ENCODE results near the gene RIPK3.
"Not testable (repeated sequence)": the region's sequence is repeated elsewhere in the genome, so short reads cannot be mapped to it uniquely, and the experiment has no call there.

RIPK3 gene

DNA sequence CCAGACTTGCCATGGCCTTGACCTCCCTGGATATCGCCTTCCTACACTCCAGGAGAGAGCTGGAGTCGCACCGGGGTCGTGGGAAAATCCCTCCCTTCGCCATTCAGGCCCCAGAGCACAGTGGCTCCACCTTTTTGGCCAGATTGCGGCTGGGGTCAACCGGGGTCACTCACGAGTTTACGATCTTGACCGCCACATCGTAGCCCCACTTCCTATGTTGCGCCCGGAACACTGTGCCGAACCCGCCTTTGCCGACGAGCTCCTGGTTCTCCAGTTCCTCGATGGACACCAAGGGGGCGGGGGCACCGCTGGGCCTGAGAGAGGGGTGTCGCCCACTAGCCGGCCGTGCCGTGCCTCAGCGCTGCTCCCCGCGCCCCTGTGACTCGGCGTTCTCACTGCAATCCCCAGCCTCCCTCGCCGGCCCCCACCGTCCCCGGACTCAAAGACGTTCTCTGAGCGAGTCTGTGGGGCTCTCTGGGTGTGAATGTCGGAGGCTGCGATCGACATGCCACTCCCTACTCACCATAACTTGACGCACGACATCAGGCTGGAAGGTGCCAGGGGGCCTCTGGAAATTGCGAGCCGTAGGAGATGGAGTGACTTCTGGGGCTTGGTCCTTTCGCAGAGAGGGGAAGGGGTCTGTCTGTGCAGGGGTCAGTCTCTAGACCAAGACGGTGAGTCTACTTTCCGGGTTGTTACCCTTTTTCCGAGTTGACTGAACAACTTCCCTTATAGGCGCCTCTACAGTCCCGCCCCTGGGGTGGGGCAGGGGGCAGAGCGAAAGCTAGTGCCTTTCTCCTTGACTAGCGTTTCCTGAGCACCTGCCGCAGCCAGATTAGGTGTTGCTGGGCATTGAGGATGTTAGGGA, at the start of gene RIPK3:
Gene RIPK3 (minus strand): TSS at position 708 of the 868 bp plus-strand sequence. CDS start 165 bp downstream, at position 543.
- peak; percentile 49 to 56 for DNase-seq (ENCODE audit: low read depth in 2 of 2)

DNA sequence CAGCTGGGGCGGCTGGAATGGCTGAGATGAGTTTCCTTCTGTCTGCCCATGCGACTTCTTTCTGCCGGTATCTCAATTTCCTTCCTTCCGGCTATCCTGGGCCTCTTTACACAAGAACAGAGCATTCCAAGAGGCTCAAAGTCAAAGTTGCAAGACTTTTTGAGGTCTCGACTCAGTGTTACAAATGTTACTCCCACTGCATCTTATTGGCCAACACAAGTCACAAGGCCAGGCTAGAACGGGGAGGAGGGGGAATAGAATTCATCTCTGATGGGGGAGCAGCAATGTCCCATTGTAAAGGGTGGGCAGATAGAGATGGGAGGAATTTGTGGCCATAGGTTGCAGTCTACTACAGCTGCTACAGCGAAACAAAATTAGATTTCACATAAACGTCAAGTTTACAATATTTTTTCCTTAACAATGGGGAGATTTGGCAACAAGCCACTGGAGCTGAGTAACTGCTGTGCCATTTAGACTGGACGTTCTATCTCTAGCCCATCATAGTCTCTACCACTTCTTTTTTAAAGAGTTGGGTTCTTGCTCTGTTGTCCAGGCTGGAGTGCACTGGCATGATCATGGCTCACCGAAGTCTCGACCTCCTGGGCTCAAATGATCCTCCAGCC, 49.5 kb upstream of the RIPK3 start:
- DNase-seq (ENCODE audit: low read depth in 2 of 2): no peak

DNA sequence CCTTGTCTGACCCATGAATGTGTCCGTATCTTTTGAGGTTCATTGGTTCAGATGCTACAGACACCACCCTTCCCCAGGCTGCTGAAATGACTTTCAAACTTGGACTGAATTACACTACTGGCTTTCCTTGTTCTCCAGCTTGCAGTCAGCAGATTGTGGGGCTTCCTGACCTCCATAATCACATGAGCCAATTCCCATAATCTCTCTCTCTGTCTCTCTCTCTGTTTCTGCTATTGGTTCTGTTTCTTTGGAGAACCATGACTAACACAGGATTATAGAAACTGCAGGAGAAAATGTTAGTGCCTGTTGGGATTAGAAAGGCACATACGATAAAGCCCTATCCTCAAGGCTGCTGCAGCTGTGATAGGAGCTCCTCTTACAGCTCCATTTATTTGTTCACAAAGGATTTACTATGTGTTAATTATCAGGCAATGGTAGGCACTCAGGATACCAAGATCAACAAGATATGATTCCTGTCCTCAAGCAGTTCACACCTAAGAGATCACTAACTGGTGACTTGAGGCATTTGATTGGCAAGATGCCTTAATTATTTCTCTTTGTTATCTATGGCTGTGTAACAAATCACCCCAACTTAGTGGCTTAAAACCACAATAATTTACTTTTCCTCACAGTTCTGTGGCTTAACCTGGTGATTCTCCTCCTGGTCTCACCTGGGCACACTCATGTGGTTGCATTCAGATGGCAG, 48.8 kb upstream of the RIPK3 start:
- DNase-seq (ENCODE audit: low read depth in 2 of 2): no peak

GRCh38 chr14:24387579-24387978, 47.8 kb upstream of the RIPK3 start:
- DNase-seq (ENCODE audit: low read depth in 2 of 2): not testable (repeated sequence)

DNA sequence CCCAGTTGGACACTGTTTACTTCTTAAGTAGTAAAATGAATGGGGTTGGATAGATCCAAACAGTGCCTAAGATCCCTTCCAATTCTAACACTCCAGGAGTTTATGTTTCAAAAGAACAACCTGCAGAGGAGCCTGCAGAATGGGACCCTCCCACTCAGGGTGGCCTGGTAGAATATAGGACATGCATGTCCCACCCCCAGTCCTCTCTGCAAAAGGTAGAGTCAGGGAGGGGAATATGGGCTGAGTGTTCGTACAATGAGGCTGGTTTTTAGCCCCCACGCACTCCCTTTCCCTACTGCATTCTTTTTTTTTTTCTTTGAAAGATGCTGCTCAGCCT, 47.2 kb upstream of the RIPK3 start:
- DNase-seq (ENCODE audit: low read depth in 2 of 2): no peak

- no peak for DNase-seq (ENCODE audit: low read depth in 2 of 2)
Measured at GRCh38 chr14:24385524-24385923, 45.7 kb upstream of the RIPK3 start.

DNA sequence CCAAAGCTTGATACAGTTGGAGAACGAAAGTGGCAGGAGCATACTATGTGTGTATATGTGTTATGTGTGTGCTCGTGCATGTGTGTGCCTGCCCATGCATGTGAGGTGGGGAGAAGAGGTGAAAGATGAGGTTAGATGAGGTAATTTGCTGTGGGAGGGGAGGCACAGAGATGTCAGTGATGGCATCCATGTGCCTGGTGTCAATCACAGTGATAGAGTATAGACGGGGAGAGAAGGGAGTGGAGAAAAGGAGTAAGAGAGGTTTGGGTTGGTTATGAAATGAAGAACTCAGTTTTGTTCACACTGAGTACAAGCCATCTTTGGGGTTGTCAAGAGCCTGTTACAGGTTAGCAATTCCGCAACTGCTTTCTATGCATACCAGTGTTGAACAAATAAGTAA, 44.4 kb upstream of the RIPK3 start:
- DNase-seq (ENCODE audit: low read depth in 2 of 2): no peak

DNA sequence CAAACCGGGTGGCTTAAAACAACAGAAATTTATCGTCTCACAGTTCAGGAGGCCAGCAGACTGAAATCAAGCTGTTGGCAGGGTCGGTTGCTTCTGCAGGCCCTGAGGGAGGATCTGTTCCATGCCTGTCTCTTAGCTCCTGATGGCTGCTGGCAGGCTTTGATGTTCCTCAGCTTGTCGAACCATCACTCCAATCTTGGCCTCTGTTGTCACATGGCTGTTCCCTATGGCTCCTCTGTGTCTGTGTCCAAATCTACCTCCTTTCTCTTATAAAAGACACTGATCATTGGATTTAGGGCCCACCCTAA, 42.2 kb upstream of the RIPK3 start:
- DNase-seq (ENCODE audit: low read depth in 2 of 2): no peak

DNA sequence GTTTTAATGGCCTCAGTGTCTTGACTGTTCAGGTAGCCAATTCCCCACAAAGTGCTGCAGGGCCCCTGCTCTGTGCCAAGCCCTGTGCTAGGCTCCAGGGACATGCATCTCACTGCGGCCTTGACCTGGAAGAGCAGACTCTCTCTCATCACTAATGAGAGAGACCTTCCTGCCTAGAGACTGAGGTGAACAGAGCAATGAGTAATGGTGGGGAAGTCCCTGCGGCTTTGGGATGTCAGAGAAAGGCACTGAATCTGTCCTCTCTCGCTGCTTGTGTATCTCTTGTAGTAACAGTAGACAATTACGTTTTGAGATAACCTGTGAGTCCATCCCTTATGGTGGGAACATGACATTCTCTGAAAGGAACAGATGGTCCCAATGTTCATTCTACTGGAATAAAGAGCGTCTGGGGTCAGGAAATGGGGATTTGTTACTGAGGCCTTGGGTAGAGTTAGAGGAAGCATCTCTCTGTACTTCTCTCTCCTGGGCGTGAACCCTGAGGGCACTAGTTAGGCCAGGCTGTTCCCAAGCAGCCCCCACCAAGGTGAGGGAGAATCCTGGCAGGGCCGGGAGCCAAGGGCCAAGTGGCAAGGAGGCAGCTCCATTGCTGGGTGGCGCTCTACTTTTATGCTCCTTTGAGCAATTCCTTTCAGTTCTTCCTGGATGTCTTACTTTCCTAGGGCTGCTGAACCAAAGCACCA, 41.7 kb upstream of the RIPK3 start:
- no peak for DNase-seq (ENCODE audit: low read depth in 2 of 2)

DNA sequence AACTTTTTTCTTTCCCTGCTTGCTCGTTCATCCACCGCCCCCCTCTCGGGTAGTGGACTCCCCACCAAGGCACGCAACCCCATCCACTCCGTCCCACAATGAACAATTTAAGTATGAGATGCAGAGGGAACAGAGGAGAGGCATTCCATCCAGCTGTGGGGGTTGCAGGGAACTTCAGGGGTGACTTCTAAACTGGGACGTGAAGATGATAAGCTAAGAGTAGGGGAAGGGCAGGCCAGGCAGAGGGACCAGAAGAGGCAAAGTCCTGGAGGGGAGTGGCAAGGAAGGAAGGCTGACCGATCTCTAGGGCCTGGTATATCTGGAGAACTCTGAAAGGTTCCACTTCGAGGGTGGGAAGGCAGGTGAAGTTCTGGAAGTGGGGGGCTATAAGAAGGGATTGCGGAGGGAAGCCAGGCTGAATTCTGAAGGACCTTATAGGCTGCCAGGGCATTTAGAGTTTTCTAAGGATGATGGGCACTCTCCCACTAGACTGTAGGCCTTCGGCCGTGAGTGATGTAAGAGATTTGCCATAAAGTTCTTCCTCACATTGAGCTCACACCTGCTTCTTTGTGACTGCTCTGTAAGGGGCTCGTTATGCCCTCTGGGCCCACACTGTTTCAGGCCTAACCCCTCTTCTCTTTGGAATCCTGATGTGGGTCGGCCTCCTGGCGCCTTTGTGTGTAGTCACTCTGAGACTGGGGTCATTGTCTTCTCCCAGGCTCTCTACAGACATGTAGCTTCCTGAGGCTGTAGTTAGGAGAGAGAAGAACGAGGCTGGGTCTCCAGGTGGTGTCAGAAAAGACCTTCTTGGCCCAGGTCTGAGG, 40.3 kb upstream of the RIPK3 start:
- no peak for DNase-seq (ENCODE audit: low read depth in 2 of 2)

- DNase-seq (ENCODE audit: low read depth in 2 of 2): no peak
Measured at GRCh38 chr14:24378981-24379906, 39.5 kb upstream of the RIPK3 start.

DNA sequence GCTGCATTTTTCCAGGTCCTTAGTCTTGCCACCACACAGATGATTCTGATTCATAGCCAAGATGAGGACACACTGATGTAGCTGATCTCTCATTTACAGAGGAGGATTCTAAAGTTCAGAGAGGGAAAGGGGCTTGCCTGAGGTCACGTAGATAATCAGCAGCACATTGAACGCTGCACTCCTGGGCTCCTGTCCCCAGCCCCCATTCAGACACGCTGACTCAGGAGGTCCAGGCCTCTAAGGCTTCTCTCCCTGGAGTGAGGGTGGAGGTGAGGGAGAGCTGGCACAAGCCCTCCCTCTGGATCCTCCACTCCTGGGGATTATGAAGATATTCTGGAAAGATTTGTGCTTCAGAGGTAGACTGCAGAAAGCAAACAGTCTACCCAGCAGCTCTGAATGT, 38.5 kb upstream of the RIPK3 start:
- no peak for DNase-seq (ENCODE audit: low read depth in 2 of 2)

DNA sequence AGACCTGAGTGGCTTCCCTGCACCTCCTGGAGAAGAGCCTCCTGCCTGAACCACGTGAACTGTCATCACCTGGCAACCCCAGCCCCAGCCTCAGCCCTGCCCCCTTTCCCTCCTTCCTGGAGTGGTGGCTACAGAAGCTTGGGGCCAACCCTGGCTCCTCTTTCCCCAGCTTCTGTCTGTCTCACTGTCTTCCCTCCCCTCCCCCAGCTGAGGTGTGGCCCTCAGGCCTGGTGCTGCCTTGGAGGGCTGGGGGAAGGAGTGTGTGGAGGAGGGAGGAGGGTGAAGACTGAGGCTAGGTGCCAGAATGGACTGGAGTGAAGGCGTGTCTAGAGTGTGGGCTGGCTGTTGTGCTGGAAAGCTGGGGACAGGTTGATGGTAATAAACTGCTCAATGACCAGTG, 37.9 kb upstream of the RIPK3 start:
- no peak for DNase-seq (ENCODE audit: low read depth in 2 of 2)

- DNase-seq (ENCODE audit: low read depth in 2 of 2): no peak
Measured at GRCh38 chr14:24377126-24377525, 37.3 kb upstream of the RIPK3 start.

GRCh38 chr14:24376448-24377070, 36.8 kb upstream of the RIPK3 start:
- DNase-seq (ENCODE audit: low read depth in 2 of 2): no peak

DNA sequence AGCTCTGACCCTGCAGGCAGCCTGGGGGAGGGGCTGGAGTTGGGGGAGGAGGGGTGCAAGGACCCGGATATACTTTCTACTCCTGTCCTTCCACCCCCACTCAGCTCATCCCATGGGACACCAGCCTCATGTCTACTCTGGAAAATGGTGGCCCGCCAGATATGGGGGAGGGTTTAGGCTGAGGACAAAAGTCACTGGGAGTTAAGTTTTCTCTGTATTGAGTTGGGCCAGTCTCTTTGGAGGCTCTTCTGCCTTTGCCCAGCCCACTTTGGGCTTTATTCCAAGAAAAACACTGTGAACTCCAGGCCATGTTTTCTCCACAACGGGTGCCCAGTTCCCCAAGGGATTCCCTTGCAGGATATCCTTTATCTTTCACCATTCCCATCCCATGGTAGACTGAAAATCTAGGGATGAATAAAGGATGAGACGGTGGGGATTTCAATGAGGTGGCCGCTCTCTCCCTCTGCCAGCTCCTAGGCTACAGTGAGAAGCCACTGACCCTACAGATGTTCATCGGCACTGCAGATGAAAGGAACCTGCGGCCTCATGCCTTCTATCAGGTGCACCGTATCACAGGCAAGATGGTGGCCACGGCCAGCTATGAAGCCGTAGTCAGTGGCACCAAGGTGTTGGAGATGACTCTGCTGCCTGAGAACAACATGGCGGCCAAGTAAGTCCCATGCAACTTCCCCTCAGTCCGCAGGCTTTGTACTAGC, 33.1 kb upstream of the RIPK3 start:
- DNase-seq (ENCODE audit: low read depth in 2 of 2): no peak

DNA sequence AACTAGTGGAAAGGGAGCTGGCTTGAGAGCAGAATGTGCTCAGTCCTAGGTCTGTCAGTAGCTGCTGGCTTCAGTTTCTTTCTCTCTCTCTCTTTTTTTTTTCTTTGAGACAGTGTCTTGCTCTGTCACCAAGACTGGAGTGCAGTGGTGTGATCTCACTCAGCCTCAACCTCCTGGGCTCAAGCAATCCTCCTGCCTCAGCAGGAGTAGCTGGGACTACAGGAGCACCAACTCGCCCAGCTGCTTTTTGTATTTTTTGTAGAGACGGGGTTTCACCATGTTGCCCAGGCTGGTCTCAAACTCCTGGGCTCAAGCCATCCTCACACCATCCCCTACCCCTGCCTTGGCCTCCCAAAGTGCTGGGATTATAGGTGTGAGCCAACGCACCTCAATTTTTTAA, 31.8 kb upstream of the RIPK3 start:
- DNase-seq (ENCODE audit: low read depth in 2 of 2): not testable (repeated sequence)

GRCh38 chr14:24370748-24371147, 31.0 kb upstream of the RIPK3 start:
- no peak for DNase-seq (ENCODE audit: low read depth in 2 of 2)
